ENCODE data around the gene GNA12. TPM values are rescaled to one million over a fixed set of nuclear protein-coding genes. Genes with fewer than 3 reads are reported as not detected.
A peak's percentile ranks its signal among the peaks of the same experiment; 100 is the strongest.

GNA12 gene
- total RNA-seq, 5 donors from 2014 or later (not counting 1 experiment from before 2014, with no cell fraction given) = 17.9 to 22.5 (median 22.1) TPM

GRCh38 chr7:2869981-2870380, 25.9 kb upstream of the GNA12 start:
- Histone ChIP-seq H3K27me3 (replicated peaks in 1 of 2; ENCODE audit: control insufficient read depth in 2 of 2, extremely low read depth in 1 of 2, insufficient read depth in 2 of 2, low read length in 1 of 2) (peaks cover 0 to 4% of the 10 kb centered on the region in 2 experiments), H3K4me3 (ENCODE audit: control insufficient read depth in 1 of 2, extremely low read depth in 1 of 2, low read length in 1 of 2) (peak overlapping the region in 1 of 2 donors; percentile 39), H3K27ac (ENCODE audit: low read length) (peak overlapping the region; percentile 49), H3K9me3 (no peaks in the 10 kb centered on the region), H3K4me1 (ENCODE audit: control insufficient read depth in 1 of 2, extremely low read depth in 1 of 2, insufficient read depth in 2 of 2, low read length in 2 of 2) (peaks cover 2 to 36% of the 10 kb centered on the region in 2 experiments), H3K36me3 (ENCODE audit: control insufficient read depth in 2 of 2, extremely low read depth in 1 of 2, insufficient read depth in 1 of 2, low read length in 1 of 2) (no peaks in the 10 kb centered on the region)
- ATAC-seq (replicated peaks in 1 of 4) (peak in 2 of 4 experiments; percentile 13 to 15), DNase-seq (no peak)
- Mint-ChIP-seq H3K9me3 (no peaks in the 10 kb centered on the region), H3K27ac (peak overlapping the region; percentile 86 to 91), H3K4me3 (peak overlapping the region; percentile 71 to 80 (median 80)), H3K4me1 (peaks cover 42 to 55% (median 47%) of the 10 kb centered on the region in 3 donors), H3K36me3 (no peaks in the 10 kb centered on the region), H3K27me3 (no peaks in the 10 kb centered on the region)
- ChIA-PET CTCF (interaction anchor here in 1 of 2 donors (0.6 kb wide), 1 partner anchor 107 kb away, joined by 4 read pairs; no protein-coding TSS in a partner anchor), POLR2A (no interaction called here)
- WGBS (ENCODE audit: insufficient coverage) = 87% methylated on average over 10 of the region's 15 CpGs

GRCh38 chr7:2866601-2867000, 22.5 kb upstream of the GNA12 start:
- peaks cover 14 to 60% of the 10 kb centered on the region in 2 experiments for H3K4me1 ChIP-seq (ENCODE audit: control insufficient read depth in 1 of 2, extremely low read depth in 1 of 2, insufficient read depth in 2 of 2, low read length in 2 of 2)
- H3K36me3 Mint-ChIP-seq = no peaks in the 10 kb centered on the region
- H3K36me3 ChIP-seq (ENCODE audit: control insufficient read depth in 2 of 2, extremely low read depth in 1 of 2, insufficient read depth in 1 of 2, low read length in 1 of 2) = no peaks in the 10 kb centered on the region
- ATAC-seq (replicated peaks in 1 of 4) (no peak), DNase-seq (no peak)
- H3K4me3 Mint-ChIP-seq = no peak overlapping the region
- no peak overlapping the region for H3K27ac ChIP-seq (ENCODE audit: low read length)
- H3K9me3 ChIP-seq = no peaks in the 10 kb centered on the region
- no peaks in the 10 kb centered on the region for H3K27me3 Mint-ChIP-seq
- peaks cover 0 to 4% of the 10 kb centered on the region in 2 experiments for H3K27me3 ChIP-seq (replicated peaks in 1 of 2; ENCODE audit: control insufficient read depth in 2 of 2, extremely low read depth in 1 of 2, insufficient read depth in 2 of 2, low read length in 1 of 2)
- ChIA-PET CTCF (no interaction called here), POLR2A (no interaction called here)
- no peak overlapping the region for H3K4me3 ChIP-seq (ENCODE audit: control insufficient read depth in 1 of 2, extremely low read depth in 1 of 2, low read length in 1 of 2)
- 80% methylated on average over 1 of the region's 3 CpGs for WGBS (ENCODE audit: insufficient coverage)
- peak overlapping the region; percentile 19 to 61 for H3K27ac Mint-ChIP-seq
- H3K9me3 Mint-ChIP-seq = no peaks in the 10 kb centered on the region
- peaks cover 49 to 58% (median 50%) of the 10 kb centered on the region in 3 donors for H3K4me1 Mint-ChIP-seq

- POLR2A ChIA-PET = no interaction called here
- peak; percentile 17 to 61 (median 40) for ATAC-seq (replicated peaks in 1 of 4)
These were observed 21.0 kb upstream of the GNA12 start for GRCh38 chr7:2864999-2865670.

GRCh38 chr7:2864204-2864985, 20.3 kb upstream of the GNA12 start:
- peaks cover 6% of the 10 kb centered on the region for H3K36me3 Mint-ChIP-seq
- H3K27me3 Mint-ChIP-seq = no peaks in the 10 kb centered on the region
- ATAC-seq (replicated peaks in 1 of 4) = no peak
- WGBS (ENCODE audit: insufficient coverage) = 80% methylated on average over 1 of the region's 12 CpGs
- Histone ChIP-seq H3K27ac (ENCODE audit: low read length) (peak overlapping the region; percentile 69), H3K27me3 (replicated peaks in 1 of 2; ENCODE audit: control insufficient read depth in 2 of 2, extremely low read depth in 1 of 2, insufficient read depth in 2 of 2, low read length in 1 of 2) (peaks cover 0 to 4% of the 10 kb centered on the region in 2 experiments), H3K36me3 (ENCODE audit: control insufficient read depth in 2 of 2, extremely low read depth in 1 of 2, insufficient read depth in 1 of 2, low read length in 1 of 2) (no peaks in the 10 kb centered on the region), H3K4me3 (ENCODE audit: control insufficient read depth in 1 of 2, extremely low read depth in 1 of 2, low read length in 1 of 2) (no peak overlapping the region), H3K9me3 (no peaks in the 10 kb centered on the region), H3K4me1 (ENCODE audit: control insufficient read depth in 1 of 2, extremely low read depth in 1 of 2, insufficient read depth in 2 of 2, low read length in 2 of 2) (peaks cover 12 to 38% of the 10 kb centered on the region in 2 experiments)
- CTCF ChIA-PET = interaction anchor here (0.5 to 1.0 kb wide), 10 partner anchors 11 to 927 kb away, joined by 3 to 9 read pairs (median 3); no protein-coding TSS in a partner anchor
- POLR2A ChIA-PET = interaction anchor here in 1 of 2 donors (0.6 kb wide), 1 partner anchor 50 kb away, joined by 4 read pairs; no protein-coding TSS in a partner anchor
- H3K4me1 Mint-ChIP-seq = peaks cover 30 to 37% (median 30%) of the 10 kb centered on the region in 3 donors
- peak overlapping the region in 2 of 3 donors; percentile 52 to 68 for H3K4me3 Mint-ChIP-seq
- no peaks in the 10 kb centered on the region for H3K9me3 Mint-ChIP-seq
- no peak for DNase-seq
- H3K27ac Mint-ChIP-seq = peak overlapping the region; percentile 92 to 93

More at GRCh38 chr7:2864999-2865670, 21.0 kb upstream of the GNA12 start:
- Mint-ChIP-seq H3K27me3 (no peaks in the 10 kb centered on the region), H3K4me1 (peaks cover 37 to 43% (median 37%) of the 10 kb centered on the region in 3 donors), H3K27ac (peak overlapping the region; percentile 87 to 88), H3K36me3 (peaks cover 3% of the 10 kb centered on the region), H3K4me3 (peak overlapping the region; percentile 31 to 68 (median 43)), H3K9me3 (no peaks in the 10 kb centered on the region)
- Histone ChIP-seq H3K27ac (ENCODE audit: low read length) (no peak overlapping the region), H3K4me3 (ENCODE audit: control insufficient read depth in 1 of 2, extremely low read depth in 1 of 2, low read length in 1 of 2) (no peak overlapping the region), H3K36me3 (ENCODE audit: control insufficient read depth in 2 of 2, extremely low read depth in 1 of 2, insufficient read depth in 1 of 2, low read length in 1 of 2) (no peaks in the 10 kb centered on the region), H3K4me1 (ENCODE audit: control insufficient read depth in 1 of 2, extremely low read depth in 1 of 2, insufficient read depth in 2 of 2, low read length in 2 of 2) (peaks cover 12 to 46% of the 10 kb centered on the region in 2 experiments), H3K9me3 (no peaks in the 10 kb centered on the region), H3K27me3 (replicated peaks in 1 of 2; ENCODE audit: control insufficient read depth in 2 of 2, extremely low read depth in 1 of 2, insufficient read depth in 2 of 2, low read length in 1 of 2) (peaks cover 0 to 4% of the 10 kb centered on the region in 2 experiments)
- 64% methylated on average over 12 of the region's 17 CpGs for WGBS (ENCODE audit: insufficient coverage)
- CTCF ChIA-PET = interaction anchor here (0.5 to 1.0 kb wide), 8 partner anchors 12 to 808 kb away, joined by 3 to 9 read pairs (median 4); no protein-coding TSS in a partner anchor
- DNase-seq = peak; percentile 28 to 88 (median 66)

- H3K27ac Mint-ChIP-seq = peak overlapping the region; percentile 92 to 93
- no peaks in the 10 kb centered on the region for H3K27me3 Mint-ChIP-seq
- peaks cover 12 to 33% of the 10 kb centered on the region in 2 experiments for H3K4me1 ChIP-seq (ENCODE audit: control insufficient read depth in 1 of 2, extremely low read depth in 1 of 2, insufficient read depth in 2 of 2, low read length in 2 of 2)
- peak overlapping the region; percentile 20 to 40 for H3K4me3 ChIP-seq (ENCODE audit: control insufficient read depth in 1 of 2, extremely low read depth in 1 of 2, low read length in 1 of 2)
- H3K9me3 Mint-ChIP-seq = no peaks in the 10 kb centered on the region
- H3K27ac ChIP-seq (ENCODE audit: low read length) = peak overlapping the region; percentile 69
- ChIA-PET POLR2A (interaction anchor here in 1 of 2 donors (0.5 to 0.6 kb wide), 2 partner anchors 51 to 291 kb away, joined by 3 to 4 read pairs; no protein-coding TSS in a partner anchor), CTCF (interaction anchor here (0.7 to 1.0 kb wide), 3 partner anchors 12 to 928 kb away, joined by 3 to 5 read pairs (median 3); no protein-coding TSS in a partner anchor)
- H3K4me3 Mint-ChIP-seq = peak overlapping the region; percentile 52 to 68 (median 59)
- 0% methylated on average over 11 of the region's 18 CpGs for WGBS (ENCODE audit: insufficient coverage)
- H3K9me3 ChIP-seq = no peaks in the 10 kb centered on the region
- peak; percentile 21 to 79 (median 44) for DNase-seq
- H3K36me3 Mint-ChIP-seq = peaks cover 6% of the 10 kb centered on the region
- no peaks in the 10 kb centered on the region for H3K36me3 ChIP-seq (ENCODE audit: control insufficient read depth in 2 of 2, extremely low read depth in 1 of 2, insufficient read depth in 1 of 2, low read length in 1 of 2)
- H3K4me1 Mint-ChIP-seq = peaks cover 23 to 30% (median 27%) of the 10 kb centered on the region in 3 donors
- peak; percentile 84 to 97 (median 94) for ATAC-seq (replicated peaks in 1 of 4)
- peaks cover 0 to 4% of the 10 kb centered on the region in 2 experiments for H3K27me3 ChIP-seq (replicated peaks in 1 of 2; ENCODE audit: control insufficient read depth in 2 of 2, extremely low read depth in 1 of 2, insufficient read depth in 2 of 2, low read length in 1 of 2)
These were observed 19.5 kb upstream of the GNA12 start for GRCh38 chr7:2863461-2864066.
